Measurements from ENCODE around the gene ZNF605. TPM values are rescaled to one million over a fixed set of nuclear protein-coding genes. Genes with fewer than 3 reads are reported as not detected.

ZNF605 gene
- total and polyA plus RNA-seq, 2 of the 4 experiments (the other 2 are of a cell fraction), result 3.6 to 9.9 TPM

DNA sequence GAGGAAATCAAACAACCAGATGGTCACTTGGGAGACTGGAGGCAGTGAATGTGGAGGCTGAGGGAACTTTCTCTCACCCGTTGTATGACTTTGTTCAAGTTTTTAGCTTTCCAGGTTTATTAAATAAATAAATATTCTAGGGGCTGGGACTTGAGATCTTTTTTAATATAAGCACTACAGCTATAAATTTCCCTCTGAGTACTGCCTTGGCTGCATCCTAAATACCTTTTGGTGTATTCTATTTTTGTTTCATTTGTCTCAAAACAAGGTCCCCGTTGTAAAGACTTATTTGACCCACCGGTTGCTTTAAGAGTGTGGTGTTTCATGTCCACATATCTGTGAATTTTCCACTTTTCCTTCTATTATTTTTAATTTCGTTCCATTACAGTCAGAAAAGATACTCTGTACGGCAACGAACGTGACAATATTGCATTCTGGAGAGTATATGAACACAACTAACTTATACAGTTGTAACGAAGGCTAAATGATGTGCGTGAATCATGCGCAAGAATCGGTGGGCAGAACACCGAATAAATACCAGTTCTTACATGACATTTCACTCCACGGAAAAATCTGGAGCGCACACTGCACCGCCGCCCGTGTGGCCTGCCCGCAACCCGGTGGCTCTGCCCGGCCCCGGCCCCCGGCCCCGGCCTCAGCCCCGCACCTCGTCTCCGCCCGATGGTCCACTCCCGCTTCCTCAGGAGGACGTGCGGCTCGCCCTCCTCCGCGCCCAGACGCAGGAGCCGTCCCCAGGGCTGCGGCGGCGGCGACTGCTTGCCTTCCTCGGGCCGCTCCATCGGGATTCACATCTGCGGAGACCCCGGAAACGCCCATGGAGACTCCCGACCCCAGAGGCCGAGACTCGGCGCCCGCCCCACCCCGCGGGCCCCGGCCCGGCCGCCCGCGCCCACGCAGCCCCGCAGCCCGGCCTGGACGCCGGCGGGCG is 69.3 kb downstream of the ZNF605 start:
- dilution Hi-C loops (cut with HindIII; ENCODE audit: low sequenced_read_pairs, unreplicated experiment) (no loop called here), intact Hi-C loops (cut with micrococcal nuclease) (no loop called here), in situ Hi-C loops (cut with MboI; ENCODE audit: low sequenced_read_pairs) (no loop called here)
- Histone ChIP-seq H4K8ac (ENCODE audit: low read depth in 2 of 2, low read length in 2 of 2) (peak overlapping the region; percentile 49 to 83; a peak in 1 of 4 replicates), H3K4ac (ENCODE audit: low read depth, low read length) (peak overlapping the region; percentile 48; the same call in 1 of the 2 replicates), H3K14ac (replicated peaks; ENCODE audit: low read depth, low read length) (no peak overlapping the region; the same call in 1 of the 2 replicates), H3K4me2 (ENCODE audit: low read depth, low read length) (peak overlapping the region; percentile 83), H3K18ac (ENCODE audit: low read depth, low read length) (no peak overlapping the region), H3K27ac (ENCODE audit: insufficient read depth, low read length) (peak overlapping the region; percentile 81), H2BK120ac (ENCODE audit: low read depth, low read length) (no peak overlapping the region), H4K20me1 (ENCODE audit: insufficient read depth, low read length) (peaks cover 8% of the 10 kb centered on the region), H3K79me1 (ENCODE audit: low read depth in 1 of 2, low read length in 2 of 2) (peaks cover 6 to 34% of the 10 kb centered on the region in 2 experiments), H2AK5ac (ENCODE audit: low read depth, low read length) (no peak overlapping the region), H3K36me3 (ENCODE audit: control insufficient read depth, insufficient read depth, low read length) (peaks cover 13% of the 10 kb centered on the region; the same call in 1 of the 2 replicates), H2BK15ac (ENCODE audit: low read depth, low read length) (no peak overlapping the region), H3K56ac (ENCODE audit: extremely low read depth, insufficient read depth, low read length) (no peak overlapping the region), H3K27me3 (ENCODE audit: control insufficient read depth, insufficient read depth, low read length) (no peaks in the 10 kb centered on the region), H4K91ac (ENCODE audit: insufficient read depth, low read depth, low read length) (0 out of 2 replicates have a peak overlapping the region, but pooled peaks have one; percentile 32), H2AFZ (replicated peaks; ENCODE audit: low read length, poor library complexity) (peak overlapping the region; percentile 91), H3K4me1 (ENCODE audit: control insufficient read depth, insufficient read depth, low read length) (peaks cover 5% of the 10 kb centered on the region), H4K5ac (ENCODE audit: low read depth, low read length) (no peak overlapping the region; the same call in none of the 2 replicates), H3K9me3 (ENCODE audit: control insufficient read depth, insufficient read depth, low read length) (no peaks in the 10 kb centered on the region), H2BK5ac (ENCODE audit: low read depth, low read length, poor library complexity, severe bottlenecking) (peak overlapping the region; percentile 43), H2AK9ac (replicated peaks; ENCODE audit: low read depth, low read length, poor library complexity) (peak overlapping the region; percentile 84), H2BK20ac (ENCODE audit: low read depth, low read length) (no peak overlapping the region), H3K9ac (ENCODE audit: low read depth, low read length) (peak overlapping the region; percentile 84), H3K9me1 (ENCODE audit: insufficient read depth, low read length) (0 out of 2 replicates have a peak, but pooled peaks cover 2% of the 10 kb centered on the region), H3K23ac (ENCODE audit: low read depth, low read length) (peak overlapping the region; percentile 18; the same call in 1 of the 2 replicates), H3K4me3 (ENCODE audit: insufficient read depth, low read depth, low read length) (peak overlapping the region; percentile 99)
- CTCF ChIA-PET, result interaction anchor here (0.5 kb wide), 1 partner anchor 15 kb away, joined by 4 read pairs; no protein-coding TSS in a partner anchor
- DNase-seq (peak; percentile 4), ATAC-seq (ENCODE audit: low read depth) (peak; percentile 43)
- POLR2A ChIA-PET (ENCODE audit: unreplicated experiment), result no interaction called here
- no TSS peak for BruUV-seq (replicated peaks)
- 5% methylated on average over 25 of the region's 64 CpGs; no CpG with 5 or more reads in 1 of the 2 experiments for WGBS, 2 experiments (ENCODE audit: extremely low coverage in 2 of 2, insufficient read length in 1 of 2)
- TF ChIP-seq CHD1 (IDR thresholded peaks at IDR 0.05; ENCODE audit: low read depth, low read length) (no peak), SMC3 (IDR thresholded peaks at IDR 0.05; ENCODE audit: low read depth, low read length) (no peak), CEBPB (IDR thresholded peaks at IDR 0.05; ENCODE audit: low read depth, low read length) (no peak), NFE2L2 (IDR thresholded peaks at IDR 0.05; ENCODE audit: low read depth, low read length) (no peak), RFX5 (IDR thresholded peaks at IDR 0.05; ENCODE audit: low read depth, low read length) (no peak), MAFK (IDR thresholded peaks at IDR 0.05; ENCODE audit: low read depth, low read length) (no peak), BHLHE40 (IDR thresholded peaks at IDR 0.05; ENCODE audit: low read depth, low read length) (no peak), POLR2A (IDR thresholded peaks at IDR 0.05; ENCODE audit: low read depth, low read length) (no peak), MXI1 (IDR thresholded peaks at IDR 0.05; ENCODE audit: borderline replicate concordance, low read depth, low read length) (no peak), MAZ (IDR thresholded peaks at IDR 0.05; ENCODE audit: borderline replicate concordance, low read depth, low read length) (no peak)
- TF ChIP-seq, protein P1, sequence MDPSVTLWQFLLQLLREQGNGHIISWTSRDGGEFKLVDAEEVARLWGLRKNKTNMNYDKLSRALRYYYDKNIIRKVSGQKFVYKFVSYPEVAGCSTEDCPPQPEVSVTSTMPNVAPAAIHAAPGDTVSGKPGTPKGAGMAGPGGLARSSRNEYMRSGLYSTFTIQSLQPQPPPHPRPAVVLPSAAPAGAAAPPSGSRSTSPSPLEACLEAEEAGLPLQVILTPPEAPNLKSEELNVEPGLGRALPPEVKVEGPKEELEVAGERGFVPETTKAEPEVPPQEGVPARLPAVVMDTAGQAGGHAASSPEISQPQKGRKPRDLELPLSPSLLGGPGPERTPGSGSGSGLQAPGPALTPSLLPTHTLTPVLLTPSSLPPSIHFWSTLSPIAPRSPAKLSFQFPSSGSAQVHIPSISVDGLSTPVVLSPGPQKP (IDR thresholded peaks at IDR 0.05; ENCODE audit: borderline replicate concordance, low read depth, low read length), result no peak
- TF ChIP-seq, protein P2, sequence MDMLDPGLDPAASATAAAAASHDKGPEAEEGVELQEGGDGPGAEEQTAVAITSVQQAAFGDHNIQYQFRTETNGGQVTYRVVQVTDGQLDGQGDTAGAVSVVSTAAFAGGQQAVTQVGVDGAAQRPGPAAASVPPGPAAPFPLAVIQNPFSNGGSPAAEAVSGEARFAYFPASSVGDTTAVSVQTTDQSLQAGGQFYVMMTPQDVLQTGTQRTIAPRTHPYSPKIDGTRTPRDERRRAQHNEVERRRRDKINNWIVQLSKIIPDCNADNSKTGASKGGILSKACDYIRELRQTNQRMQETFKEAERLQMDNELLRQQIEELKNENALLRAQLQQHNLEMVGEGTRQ (IDR thresholded peaks at IDR 0.05; ENCODE audit: low read depth, low read length), result no peak

All from IMR-90 (cell line).